ENCODE data around the gene SEPTIN10.

SEPTIN10 gene

GRCh38 chr2:109494351-109494750, 119.4 kb downstream of the SEPTIN10 start:
- DNase-seq (ENCODE audit: low spot score): no peak

GRCh38 chr2:109493176-109493935, 120.4 kb downstream of the SEPTIN10 start:
- no peak for DNase-seq (ENCODE audit: low spot score)
